IPS-15b (cell line): ENCODE data around the gene TGIF1.
A peak's percentile ranks its signal among the peaks of the same experiment; 100 is the strongest.
"Not testable (repeated sequence)": the region's sequence is repeated elsewhere in the genome, so short reads cannot be mapped to it uniquely, and the experiment has no call there.

Experiments
- H3K27me3 ChIP-seq: one replicate; pipeline ENCODE4 v1.6.1; 2013; ENCODE audit warnings: low read length; ENCODE audit not compliant: control insufficient read depth, insufficient read depth
- H3K36me3 ChIP-seq: one replicate; pipeline ENCODE4 v1.6.1; 2013; ENCODE audit warnings: low read length; ENCODE audit not compliant: control insufficient read depth, insufficient read depth
- H3K4me1 ChIP-seq: one replicate; pipeline ENCODE4 v1.6.1; 2013; ENCODE audit warnings: mild to moderate bottlenecking, low read length; ENCODE audit not compliant: control insufficient read depth, insufficient read depth
- H3K4me3 ChIP-seq: one replicate; pipeline ENCODE4 v1.5.1; 2013; ENCODE audit warnings: low read depth, low read length
- H3K9ac ChIP-seq: one replicate; pipeline ENCODE4 v1.6.1; 2013; ENCODE audit warnings: low read depth, mild to moderate bottlenecking, low read length
- H3K9me3 ChIP-seq: one replicate; pipeline ENCODE4 v1.6.1; 2013; ENCODE audit warnings: mild to moderate bottlenecking, low read length; ENCODE audit not compliant: control insufficient read depth, insufficient read depth

Gene TGIF1

GRCh38 chr18:3450012-3450798, at the start of gene TGIF1:
TGIF1 (plus strand) TSS chr18:3450172; CDS start chr18:3450490, 318 bp downstream.
- H3K4me1 ChIP-seq, result peaks cover 9% of the 10 kb centered on the region
- H3K36me3 ChIP-seq, result no peaks in the 10 kb centered on the region
- no peaks in the 10 kb centered on the region for H3K9me3 ChIP-seq
- peak within 1 kb of the TSS; percentile 82 for H3K9ac ChIP-seq
- H3K4me3 ChIP-seq, result peak within 1 kb of the TSS; percentile 85
- H3K27me3 ChIP-seq, result no peaks in the 10 kb centered on the region

GRCh38 chr18:3400567-3401296, 49.2 kb upstream of the TGIF1 start:
- Histone ChIP-seq H3K27me3 (no peaks in the 10 kb centered on the region), H3K4me3 (no peak overlapping the region), H3K9me3 (no peaks in the 10 kb centered on the region), H3K36me3 (no peaks in the 10 kb centered on the region), H3K4me1 (no peaks in the 10 kb centered on the region), H3K9ac (no peak overlapping the region)

- Histone ChIP-seq H3K9me3 (no peaks in the 10 kb centered on the region), H3K27me3 (no peaks in the 10 kb centered on the region), H3K4me1 (no peaks in the 10 kb centered on the region), H3K36me3 (no peaks in the 10 kb centered on the region), H3K4me3 (no peak overlapping the region), H3K9ac (no peak overlapping the region)
Observed at GRCh38 chr18:3401669-3402620, 48.0 kb upstream of the TGIF1 start.

- Histone ChIP-seq H3K9me3 (no peaks in the 10 kb centered on the region), H3K4me1 (no peaks in the 10 kb centered on the region), H3K27me3 (no peaks in the 10 kb centered on the region), H3K9ac (no peak overlapping the region), H3K36me3 (no peaks in the 10 kb centered on the region), H3K4me3 (no peak overlapping the region)
Observed at GRCh38 chr18:3402982-3403451, 47.0 kb upstream of the TGIF1 start.

GRCh38 chr18:3405713-3406112, 44.3 kb upstream of the TGIF1 start:
- Histone ChIP-seq H3K9me3 (no peaks in the 10 kb centered on the region), H3K4me3 (no peak overlapping the region), H3K9ac (no peak overlapping the region), H3K27me3 (no peaks in the 10 kb centered on the region), H3K4me1 (no peaks in the 10 kb centered on the region), H3K36me3 (no peaks in the 10 kb centered on the region)

- Histone ChIP-seq H3K9me3 (no peaks in the 10 kb centered on the region), H3K4me3 (no peak overlapping the region), H3K4me1 (no peaks in the 10 kb centered on the region), H3K36me3 (no peaks in the 10 kb centered on the region), H3K9ac (no peak overlapping the region), H3K27me3 (no peaks in the 10 kb centered on the region)
Observed at GRCh38 chr18:3408107-3408506, 41.9 kb upstream of the TGIF1 start.

- Histone ChIP-seq H3K4me3 (no peak overlapping the region), H3K9ac (no peak overlapping the region), H3K27me3 (no peaks in the 10 kb centered on the region), H3K36me3 (no peaks in the 10 kb centered on the region), H3K4me1 (no peaks in the 10 kb centered on the region), H3K9me3 (no peaks in the 10 kb centered on the region)
Observed at GRCh38 chr18:3409811-3410210, 40.2 kb upstream of the TGIF1 start.

- no peaks in the 10 kb centered on the region for H3K9me3 ChIP-seq
- H3K27me3 ChIP-seq, result no peaks in the 10 kb centered on the region
- no peak overlapping the region for H3K9ac ChIP-seq
- no peaks in the 10 kb centered on the region for H3K36me3 ChIP-seq
- H3K4me3 ChIP-seq, result no peak overlapping the region
- no peaks in the 10 kb centered on the region for H3K4me1 ChIP-seq
Observed at GRCh38 chr18:3410273-3410672, 39.7 kb upstream of the TGIF1 start.

- not testable (repeated sequence) for H3K27me3 ChIP-seq, H3K4me1 ChIP-seq, H3K4me3 ChIP-seq, H3K9ac ChIP-seq, H3K9me3 ChIP-seq, H3K36me3 ChIP-seq
Observed at GRCh38 chr18:3410876-3411275, 39.1 kb upstream of the TGIF1 start.

- Histone ChIP-seq H3K9me3 (no peaks in the 10 kb centered on the region), H3K9ac (no peak overlapping the region), H3K4me1 (no peaks in the 10 kb centered on the region), H3K4me3 (no peak overlapping the region), H3K36me3 (no peaks in the 10 kb centered on the region), H3K27me3 (no peaks in the 10 kb centered on the region)
Observed at GRCh38 chr18:3411327-3411726, 38.6 kb upstream of the TGIF1 start.

GRCh38 chr18:3411854-3412268, 38.1 kb upstream of the TGIF1 start:
- Histone ChIP-seq H3K9me3 (no peaks in the 10 kb centered on the region), H3K9ac (no peak overlapping the region), H3K27me3 (no peaks in the 10 kb centered on the region), H3K4me1 (no peaks in the 10 kb centered on the region), H3K36me3 (no peaks in the 10 kb centered on the region), H3K4me3 (no peak overlapping the region)
